Skeletal muscle satellite cell (primary cell): ENCODE data around the gene FAM110A.
"Not testable (repeated sequence)": the region's sequence is repeated elsewhere in the genome, so short reads cannot be mapped to it uniquely, and the experiment has no call there.

ENCODE experiments used
- H3K27me3 ChIP-seq: 2 replicates; pipeline ENCODE4 v1.7.0; 2013; ENCODE audit warnings: low read length; ENCODE audit not compliant: control insufficient read depth, insufficient read depth
- H3K36me3 ChIP-seq: 2 replicates; pipeline ENCODE4 v1.7.0; 2013; ENCODE audit warnings: mild to moderate bottlenecking, control low read depth, low read length; ENCODE audit not compliant: insufficient read depth
- H3K4me1 ChIP-seq: 2 replicates; pipeline ENCODE4 v1.7.0; 2013; ENCODE audit warnings: low read length; ENCODE audit not compliant: control insufficient read depth, insufficient read depth
- H3K4me2 ChIP-seq: 2 replicates; pipeline ENCODE4 v1.7.0; 2013; ENCODE audit warnings: mild to moderate bottlenecking, low read length
- H3K4me3 ChIP-seq: 2 replicates; pipeline ENCODE4 v1.7.0; 2013; ENCODE audit warnings: low read length
- H3K9ac ChIP-seq: 2 replicates; pipeline ENCODE4 v1.7.0; 2013; ENCODE audit warnings: mild to moderate bottlenecking, low read depth, low read length, moderate library complexity
- H3K9me3 ChIP-seq: replicated peaks from 2 replicates; pipeline ENCODE4 v1.7.0; 2013; ENCODE audit warnings: mild to moderate bottlenecking, control low read depth, low read length

The FAM110A gene

DNA sequence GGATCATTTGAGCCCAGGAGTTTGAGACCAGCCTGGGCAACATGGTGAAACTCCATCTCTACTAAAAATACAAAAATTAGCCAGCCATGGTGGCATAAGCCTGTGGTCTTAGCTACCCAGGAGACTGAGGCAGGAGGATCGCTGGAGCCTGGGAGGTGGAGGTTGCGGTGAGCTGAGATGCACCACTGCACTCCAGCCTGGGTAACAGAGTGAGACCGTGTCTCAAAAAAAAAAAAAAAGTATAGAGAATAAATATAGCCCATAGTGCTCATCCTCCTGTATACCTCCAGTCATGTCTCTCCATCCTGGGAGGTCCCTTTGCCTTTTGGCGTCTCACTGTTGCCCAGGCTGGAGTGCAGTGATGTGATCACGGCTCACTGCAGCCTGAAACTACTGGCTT is 58.9 kb downstream of the FAM110A start:
- H3K4me1 ChIP-seq, H3K9me3 ChIP-seq, H3K9ac ChIP-seq, H3K4me3 ChIP-seq, H3K36me3 ChIP-seq, H3K4me2 ChIP-seq: not testable (repeated sequence)
- peaks cover 11% of the 10 kb centered on the region for H3K27me3 ChIP-seq
